NCI-H774 (cell line): ENCODE measurements around the gene NCOR1.
"Not testable (repeated sequence)": the region's sequence is repeated elsewhere in the genome, so short reads cannot be mapped to it uniquely, and the experiment has no call there.

ENCODE experiments used
- DNase-seq: peaks from one replicate; lab custom pipeline; 2025; lab: John Stamatoyannopoulos, UW

NCOR1 gene

DNA sequence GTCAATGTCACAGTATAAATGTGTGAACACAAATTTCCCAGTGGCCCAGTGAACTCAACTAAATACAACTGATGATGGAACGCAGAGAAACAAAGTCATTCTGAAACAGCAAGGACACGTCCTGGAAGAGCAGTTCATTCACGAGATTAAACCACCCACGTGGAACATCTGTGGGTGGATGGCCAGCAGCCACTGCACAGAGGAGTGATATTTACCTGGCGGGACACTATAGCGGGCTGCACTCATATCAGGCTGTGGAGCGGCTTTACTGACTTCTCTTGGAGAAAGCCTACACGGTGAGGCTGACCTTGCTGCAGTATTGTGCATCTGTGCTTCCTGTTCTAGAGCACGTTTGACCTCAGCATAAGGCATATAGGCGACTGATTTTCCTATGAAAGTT, 128.4 kb downstream of the NCOR1 start:
- DNase-seq, result no peak

DNA sequence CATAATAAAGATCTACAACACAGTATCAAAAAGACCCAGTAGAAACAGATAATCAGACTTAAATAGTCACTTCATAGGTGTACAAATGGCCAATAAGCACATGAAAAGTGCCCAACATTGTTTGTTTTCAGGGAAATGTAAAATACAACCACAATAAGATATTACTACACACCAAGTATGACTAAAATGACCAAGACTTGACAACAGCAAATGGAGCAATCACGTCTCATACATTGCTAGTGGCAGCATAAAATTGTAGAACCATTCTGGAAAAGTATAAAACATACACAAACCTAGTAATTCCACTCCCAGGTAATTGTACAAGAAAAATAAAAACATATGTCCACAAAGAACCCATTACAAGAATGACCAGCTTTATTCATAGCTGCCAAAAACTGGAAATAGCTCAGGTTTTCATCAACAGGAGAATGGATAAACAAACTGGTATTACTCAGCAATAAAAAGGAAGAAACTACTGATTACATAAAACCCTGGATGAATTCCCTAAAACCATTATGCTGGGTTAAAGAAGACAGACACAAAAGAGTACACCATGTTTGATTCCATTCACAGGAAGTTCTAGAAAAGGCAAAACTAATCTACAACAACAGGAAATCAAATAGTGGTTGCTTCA, 130.2 kb downstream of the NCOR1 start:
- no peak for DNase-seq

DNA sequence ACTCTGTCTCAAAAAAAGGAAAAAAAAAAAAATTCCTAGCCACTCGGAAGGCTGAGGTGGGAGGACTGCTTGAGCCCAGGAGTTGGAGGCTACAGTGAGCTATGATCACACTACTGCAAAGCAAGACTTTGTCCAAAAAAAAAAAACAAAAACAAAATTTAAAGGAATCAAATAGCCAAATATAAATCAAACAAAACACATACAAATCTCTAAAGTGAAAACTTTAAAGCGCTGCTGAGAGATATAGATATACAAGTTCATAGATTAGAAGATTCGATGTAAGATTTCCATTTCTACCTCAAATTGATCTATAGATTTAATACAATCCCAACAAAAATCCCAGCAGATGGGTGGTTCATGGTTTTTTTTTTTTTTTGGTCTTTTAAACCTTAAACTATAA, 132.1 kb downstream of the NCOR1 start:
- no peak for DNase-seq

DNA sequence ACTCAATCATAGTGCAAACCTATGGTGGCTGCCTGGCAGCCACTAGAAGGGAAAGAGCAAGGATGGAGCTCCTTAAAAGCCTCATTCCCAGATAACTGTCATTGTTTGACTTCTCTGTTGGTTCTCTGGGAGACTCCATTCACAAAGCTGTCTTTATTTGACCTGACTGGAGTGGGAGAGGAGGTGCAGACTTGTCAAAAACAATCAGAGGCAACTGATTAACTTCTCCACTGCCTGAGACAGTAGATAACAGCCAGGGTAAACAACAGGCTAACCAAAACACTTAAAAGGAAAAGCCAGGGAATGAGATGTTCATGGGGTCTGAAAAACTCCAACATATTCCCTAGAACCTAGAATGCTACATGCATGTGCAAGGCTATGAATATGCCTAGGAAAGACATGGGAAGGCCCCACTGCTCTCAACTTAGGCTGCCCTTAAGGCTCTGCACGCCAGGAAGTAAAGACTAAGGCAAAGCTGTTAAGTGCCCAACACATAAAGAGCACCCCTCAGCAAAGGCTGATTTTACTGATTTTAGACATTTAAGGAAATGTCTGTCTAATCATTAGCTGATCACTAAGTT, 133.7 kb downstream of the NCOR1 start:
- no peak for DNase-seq

DNA sequence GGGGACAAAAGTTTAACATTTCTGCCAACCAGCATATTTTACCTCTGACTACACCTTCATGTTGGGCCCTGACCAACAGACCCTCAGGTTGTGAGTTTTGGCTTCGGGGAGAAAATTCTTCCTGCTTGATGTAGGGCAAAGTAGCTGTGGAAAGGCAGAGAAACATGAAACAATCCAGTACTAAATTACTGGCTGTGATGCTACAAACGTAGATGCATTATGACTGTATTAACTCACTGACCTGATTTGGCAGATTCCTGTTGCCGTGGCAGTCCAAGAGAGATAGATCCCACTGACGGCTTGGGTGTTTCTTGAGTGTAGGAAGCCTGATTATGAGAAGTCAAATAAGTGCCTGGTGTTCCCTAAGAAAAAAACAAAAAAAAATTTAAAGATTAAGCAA, 135.0 kb downstream of the NCOR1 start:
- DNase-seq, result no peak

DNA sequence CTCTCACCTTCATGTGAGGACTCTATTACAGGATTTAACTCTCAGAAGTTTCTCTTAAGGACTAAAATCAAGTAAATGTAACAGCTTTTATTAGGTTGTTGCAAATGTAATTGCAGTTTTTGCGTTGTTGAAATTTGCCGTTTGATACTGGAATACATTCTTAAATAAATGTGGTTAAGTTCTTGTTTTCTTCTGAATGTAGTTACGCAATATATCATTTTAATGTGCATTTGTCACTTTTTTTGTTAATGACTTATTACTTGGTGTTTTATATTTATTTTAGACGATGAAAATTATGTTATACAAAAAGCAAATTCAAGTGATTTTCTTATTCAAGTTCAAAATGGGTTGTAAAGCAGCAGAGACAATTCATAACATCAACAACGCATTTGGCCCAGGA, 139.4 kb downstream of the NCOR1 start:
- no peak for DNase-seq

DNA sequence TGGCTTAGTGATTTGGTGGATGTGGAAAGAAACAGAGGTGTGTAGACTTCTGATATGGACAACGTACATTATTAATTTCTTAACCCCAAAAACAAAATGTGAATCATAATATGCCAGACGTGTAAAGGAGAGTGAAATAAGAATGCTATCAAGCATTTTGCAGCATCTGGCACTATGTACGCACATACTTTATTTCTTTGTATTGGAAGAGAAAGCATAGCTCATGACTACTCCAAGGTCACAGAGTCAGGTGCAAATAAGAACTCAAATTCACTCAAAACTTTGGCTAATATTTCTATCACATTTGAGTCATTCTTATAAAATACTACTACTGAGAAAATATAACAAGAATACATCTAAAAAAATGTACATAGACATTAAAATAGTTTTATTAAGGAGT, 140.9 kb downstream of the NCOR1 start:
- no peak for DNase-seq

DNA sequence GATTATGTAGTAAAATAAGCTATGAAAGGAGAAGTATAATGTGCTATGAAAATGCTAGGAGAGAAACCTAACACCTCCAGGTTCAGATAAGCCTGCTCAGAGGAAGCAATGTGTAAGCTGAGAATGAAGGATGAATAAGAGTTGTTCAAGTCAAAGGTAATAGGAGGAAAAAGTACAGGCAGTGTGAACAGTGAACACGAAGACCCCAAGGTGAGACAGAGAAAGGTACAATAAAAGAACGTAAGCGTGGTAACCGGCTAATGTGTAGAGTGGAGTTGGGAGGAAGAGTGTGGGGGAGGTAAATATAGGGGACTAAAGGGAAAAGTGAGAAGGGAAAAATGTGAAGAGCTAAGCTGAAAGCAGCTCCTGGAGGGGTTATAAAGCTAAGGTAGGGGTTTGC, 141.5 kb downstream of the NCOR1 start:
- DNase-seq, result no peak

DNA sequence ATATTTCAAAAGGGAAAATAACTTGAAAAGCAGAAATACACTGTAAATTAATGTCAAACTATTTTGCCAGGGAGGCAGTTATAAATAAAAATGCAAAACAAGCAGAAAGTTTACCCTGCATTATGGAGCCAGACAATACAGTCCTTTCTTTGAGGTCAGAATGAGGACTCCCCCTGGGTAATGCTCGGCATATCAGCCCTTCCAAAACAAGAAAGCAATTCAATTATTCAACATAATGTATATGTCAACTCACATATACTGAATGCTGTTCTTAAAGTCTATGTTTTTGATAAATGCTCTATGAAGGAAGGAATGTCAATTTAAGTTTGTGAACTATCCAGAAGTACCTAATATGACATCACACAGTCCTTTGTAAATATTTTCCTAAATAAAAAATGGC, 143.3 kb downstream of the NCOR1 start:
- no peak for DNase-seq

DNA sequence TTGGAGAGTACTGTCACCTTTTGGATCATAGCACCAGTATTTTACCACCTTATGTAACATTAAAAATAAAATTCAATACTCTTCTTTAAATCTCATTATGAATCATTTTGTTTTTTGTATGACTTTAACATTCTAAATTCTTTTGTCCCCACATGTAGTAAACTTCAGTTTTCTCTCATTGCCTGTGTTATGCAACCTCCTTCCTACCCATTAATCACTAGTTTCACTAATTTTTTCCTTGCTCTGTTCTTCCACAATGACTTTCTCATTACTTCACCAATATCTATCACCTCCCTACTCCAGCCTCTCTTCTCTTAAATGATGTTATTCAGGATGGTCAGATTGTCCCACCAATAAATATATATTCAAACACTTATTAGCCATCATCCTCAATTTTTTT, 147.0 kb downstream of the NCOR1 start:
- DNase-seq, result no peak

DNA sequence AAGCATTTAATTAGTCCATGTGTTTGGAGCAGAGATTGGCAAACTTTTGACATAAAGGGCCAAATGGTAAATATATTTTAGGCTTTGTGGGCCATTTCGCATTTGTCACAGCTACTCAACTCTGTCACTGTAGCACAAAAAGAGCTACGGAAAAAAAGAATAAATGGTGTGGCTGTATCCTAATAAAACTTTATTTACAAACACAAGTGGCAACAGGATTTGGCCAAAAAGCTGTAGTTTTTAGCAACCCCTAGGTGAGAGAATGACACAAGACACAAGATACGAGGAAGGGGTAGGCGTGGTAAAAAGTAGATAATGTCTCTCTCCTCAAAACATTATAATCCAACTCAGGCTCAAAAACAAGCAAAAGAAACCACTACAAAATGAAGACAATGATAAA, 149.2 kb downstream of the NCOR1 start:
- no peak for DNase-seq

DNA sequence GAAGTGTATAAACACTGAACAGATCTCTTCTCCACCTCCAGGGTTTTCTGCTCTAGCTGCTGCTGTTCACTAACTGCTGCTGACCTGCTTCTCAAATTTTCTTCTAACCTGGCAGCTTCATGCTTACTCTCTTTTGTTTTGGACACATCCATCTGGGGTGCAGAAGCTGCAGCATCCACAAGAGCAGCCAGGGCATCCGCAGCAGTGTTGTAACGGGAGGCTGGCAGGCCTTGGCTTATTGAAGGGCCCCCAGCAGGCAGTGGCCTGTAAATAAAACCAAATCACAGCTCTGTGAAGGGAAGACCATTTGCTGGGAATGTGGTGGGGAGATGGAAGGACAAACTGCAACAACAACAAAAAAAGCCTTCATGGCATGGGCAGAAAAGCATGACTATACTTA, 153.7 kb downstream of the NCOR1 start:
- DNase-seq, result no peak

DNA sequence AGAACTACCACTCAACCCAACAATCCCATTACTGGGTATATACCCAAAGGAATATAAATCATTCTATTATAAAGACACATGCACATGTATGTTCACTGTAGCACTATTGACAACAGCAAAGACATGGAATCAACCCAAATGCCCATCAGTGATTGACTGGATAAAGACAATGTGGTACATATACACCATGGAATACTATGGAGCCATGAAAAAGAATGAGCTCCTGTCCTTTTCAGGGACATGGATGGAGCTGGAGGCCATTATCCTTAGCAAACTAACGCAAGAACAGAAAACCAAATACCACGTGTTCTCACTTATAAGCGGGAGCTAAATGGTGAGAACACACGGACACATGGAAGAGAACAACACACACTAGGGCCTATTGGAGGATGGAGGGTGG, 160.2 kb downstream of the NCOR1 start:
- DNase-seq, result not testable (repeated sequence)

DNA sequence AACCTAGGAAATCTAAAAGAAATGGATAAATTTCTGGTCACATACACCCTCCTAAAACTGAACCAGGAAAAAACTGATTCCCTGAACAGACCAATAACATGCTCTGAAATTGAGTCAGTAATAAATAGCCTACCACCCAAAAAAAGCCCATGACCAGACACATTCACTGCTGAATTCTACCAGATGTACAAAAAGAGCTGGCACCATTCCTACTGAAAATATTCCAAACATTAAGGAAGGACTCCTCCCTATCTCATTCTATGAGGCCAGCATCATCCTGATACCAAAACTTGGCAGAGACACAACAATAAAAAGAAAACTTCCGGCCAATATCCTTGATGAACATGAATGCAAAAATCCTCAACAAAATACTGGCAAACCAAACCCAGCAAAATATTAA, 162.8 kb downstream of the NCOR1 start:
- no peak for DNase-seq

DNA sequence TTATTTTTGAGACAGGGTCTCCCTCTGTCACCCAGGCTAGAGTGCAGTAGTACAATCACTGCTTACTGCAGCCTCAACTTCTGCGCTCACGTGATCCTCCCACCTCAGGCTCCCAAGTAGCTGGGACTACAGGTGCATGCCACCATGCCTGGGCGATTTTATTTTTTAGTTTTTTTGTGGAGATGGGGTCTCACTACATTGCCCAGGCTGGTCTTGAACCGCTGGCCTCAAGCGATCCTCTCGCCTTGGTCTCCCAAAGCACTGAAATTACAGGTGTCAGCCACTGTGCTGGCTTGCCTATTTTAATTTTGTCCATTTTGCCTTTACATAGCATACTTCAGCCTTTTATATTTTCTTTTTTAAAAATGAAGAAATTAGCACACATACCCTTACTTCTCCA, 164.5 kb downstream of the NCOR1 start:
- DNase-seq, result no peak

DNA sequence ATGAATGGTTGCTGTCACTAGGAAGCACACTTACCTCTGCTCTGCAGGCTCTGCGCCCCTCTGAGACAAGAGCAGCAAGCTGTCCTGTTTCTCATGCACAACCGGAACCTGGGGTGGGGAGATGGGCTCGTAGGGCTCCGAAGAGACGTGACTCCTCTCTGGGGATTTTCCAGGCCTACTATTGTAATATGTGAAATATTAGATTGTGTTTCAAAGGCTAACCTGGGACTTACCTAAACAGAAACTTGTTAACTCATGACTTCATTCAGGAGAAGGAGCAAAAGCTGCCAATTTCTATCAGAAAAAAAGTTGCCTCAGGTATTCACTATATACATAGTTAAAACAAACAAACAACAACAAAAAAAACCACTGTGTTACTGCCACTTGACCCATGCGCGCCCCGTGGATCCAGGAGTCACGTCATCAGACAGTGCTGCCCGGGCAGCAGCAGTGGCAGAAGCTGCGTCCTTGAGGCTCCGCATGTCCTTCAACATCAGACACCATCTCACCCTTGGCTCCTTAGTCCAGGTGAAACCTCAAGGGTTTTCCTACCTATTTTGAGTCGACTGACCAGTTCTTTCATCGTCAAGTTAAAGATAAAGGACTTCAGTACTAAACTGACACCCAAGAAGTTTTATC, 166.4 kb downstream of the NCOR1 start:
- DNase-seq, result no peak

DNA sequence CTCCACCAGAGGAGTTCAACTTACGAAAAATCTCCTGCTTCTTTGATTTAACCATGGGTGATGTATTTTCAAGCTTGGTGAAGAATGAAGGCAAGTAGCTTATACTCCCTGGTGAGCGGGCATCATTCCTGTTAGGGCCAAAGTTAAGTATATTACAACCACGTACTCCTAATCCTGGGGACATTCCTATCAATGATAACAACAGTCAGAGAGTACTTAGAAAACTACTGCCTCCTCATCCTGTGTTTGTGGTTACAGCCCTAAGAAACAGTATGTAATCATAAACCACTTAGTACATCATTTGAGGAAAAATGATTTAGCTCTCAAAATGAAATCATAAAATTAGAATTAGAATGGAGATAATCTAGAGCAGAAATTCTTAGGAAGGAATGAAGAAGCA, 168.4 kb downstream of the NCOR1 start:
- no peak for DNase-seq

DNA sequence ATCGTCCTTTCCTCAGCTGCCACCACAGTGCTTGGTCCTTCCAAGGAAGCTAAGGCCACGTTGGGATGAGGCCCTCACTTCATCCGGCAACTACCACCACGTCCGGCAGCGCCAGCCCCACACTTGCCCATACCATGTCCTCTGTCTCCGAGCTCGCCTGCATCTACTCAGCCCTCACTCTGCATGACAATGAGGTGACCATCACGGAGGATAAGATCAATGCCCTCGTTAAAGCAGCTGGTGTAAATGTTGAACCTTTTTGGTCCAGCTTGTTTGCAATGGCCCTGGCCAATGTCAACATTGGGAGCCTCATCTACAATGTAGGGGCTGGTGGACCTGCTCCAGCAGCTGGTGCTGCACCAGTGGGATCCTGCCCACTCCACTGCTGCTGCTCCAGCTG, 170.8 kb downstream of the NCOR1 start:
- DNase-seq, result no peak

DNA sequence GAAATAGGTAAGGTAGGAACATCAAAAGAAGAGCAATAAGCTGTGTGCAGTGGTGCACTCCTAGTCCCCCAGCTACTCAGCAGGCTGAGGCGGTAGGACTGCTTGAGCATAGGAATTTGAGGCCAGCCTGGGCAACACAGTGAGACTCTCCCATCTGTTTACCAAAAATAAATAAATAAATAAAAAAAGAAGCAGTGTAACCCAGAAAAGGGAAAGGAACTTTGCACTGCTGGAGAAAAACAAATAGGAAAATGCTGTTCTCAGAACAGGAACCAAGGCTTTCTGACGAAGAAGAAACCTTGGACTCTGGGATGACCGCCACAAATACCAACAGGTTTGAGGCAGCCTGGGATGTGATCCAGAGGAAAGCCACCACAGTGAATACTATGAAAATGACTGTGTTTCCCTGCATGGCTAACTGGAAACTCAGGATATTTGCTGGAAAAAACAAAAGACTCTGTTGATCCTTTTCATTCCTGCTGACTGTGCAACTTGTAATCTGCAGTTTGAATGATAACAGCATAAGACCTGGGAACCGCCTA, 174.6 kb downstream of the NCOR1 start:
- no peak for DNase-seq

DNA sequence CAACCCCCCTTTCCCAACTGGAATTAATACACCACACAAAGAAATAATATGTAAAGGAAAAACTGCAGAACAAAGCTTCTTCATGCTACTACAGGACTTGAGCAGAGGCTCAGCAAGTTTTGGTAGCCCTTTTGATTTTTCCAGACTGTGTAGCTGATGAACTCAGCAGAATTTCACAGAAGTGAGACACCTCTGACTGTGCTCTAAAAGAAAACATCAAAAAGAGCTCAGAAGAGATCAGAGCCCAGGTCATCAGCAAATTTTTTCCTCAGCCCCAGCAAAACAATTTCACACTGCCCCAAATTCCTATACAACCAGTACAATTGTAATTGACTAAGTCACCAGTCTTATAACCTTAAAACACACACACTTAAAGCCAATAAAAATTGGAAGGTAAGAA, 177.7 kb downstream of the NCOR1 start:
- no peak for DNase-seq

DNA sequence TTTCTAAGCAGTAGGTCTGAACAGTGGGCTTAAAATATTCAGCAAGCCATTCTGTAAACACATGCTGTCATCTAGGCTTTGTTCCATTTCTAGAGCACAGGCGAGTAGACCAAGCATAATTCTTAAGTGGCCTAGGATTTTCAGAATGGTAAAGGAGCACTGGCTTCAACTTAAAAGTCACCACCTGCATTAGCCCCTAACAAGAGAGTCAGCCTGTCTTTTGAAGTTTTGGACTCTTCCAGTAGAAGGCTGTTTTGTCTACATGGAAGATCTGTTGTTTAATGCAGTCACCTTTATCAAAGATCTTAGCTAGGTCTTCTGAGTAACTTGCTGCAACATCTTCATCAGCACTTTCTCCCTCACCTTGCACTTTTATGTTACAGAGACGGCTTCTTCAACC, 179.1 kb downstream of the NCOR1 start:
- no peak for DNase-seq

DNA sequence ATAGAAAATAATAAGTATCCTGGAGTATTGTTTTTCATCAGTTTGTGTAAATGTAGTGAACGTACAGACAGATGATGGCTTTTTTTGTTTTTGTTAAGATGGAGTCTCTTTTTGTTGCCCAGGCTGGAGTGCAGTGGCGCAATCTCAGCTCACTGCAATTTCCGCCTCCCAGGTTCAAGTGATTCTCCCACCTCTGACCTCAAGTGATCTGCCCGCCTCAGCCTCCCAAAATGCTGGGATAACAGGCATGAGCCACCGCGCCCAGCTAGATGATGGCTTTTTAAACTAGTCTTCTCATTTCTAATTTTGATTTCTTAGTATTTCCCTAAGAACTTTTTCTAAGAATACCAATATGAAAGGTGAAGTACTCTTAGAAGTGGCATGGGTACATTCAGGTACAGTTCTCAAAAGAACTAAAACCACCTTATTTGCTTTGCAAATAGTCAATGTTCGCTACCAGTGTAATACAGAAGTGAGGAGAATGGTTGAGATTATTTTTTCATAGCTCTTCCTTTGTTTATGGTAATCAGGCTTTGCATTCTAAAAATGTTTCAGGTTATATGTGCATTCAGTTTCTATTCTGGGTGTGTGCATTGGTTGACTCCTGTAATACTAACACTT, 181.5 kb downstream of the NCOR1 start:
- DNase-seq, result no peak
